Left lung (tissue), 10 donors: Measurements from ENCODE around the gene OR13C8. TPM values are rescaled to one million over a fixed set of nuclear protein-coding genes. Genes with fewer than 3 reads are reported as not detected.

Source experiments
- ATAC-seq: fragments of 200-7000 bp; cut with Tn5 transposase; one replicate; pipeline ENCODE4 v1.9.1; 2020; ENCODE audit warnings: moderate library complexity
- DNase-seq, 4 donors: peaks; one replicate each; pipeline ENCODE4 v3.0.0-alpha.2; 2013 to 2020
- H3K27ac ChIP-seq, 2 donors: fragments of 200-600 bp; sonication (generic) in 1 of 2; one replicate each; pipeline versions ENCODE4 v1.5.0 to v1.8.0; 2020 to 2021
- H3K27me3 ChIP-seq, 2 donors: fragments of 200-600 bp; sonication (generic) in 1 of 2; one replicate each; pipeline versions ENCODE4 v1.5.0 to v1.8.0; 2020 to 2021
- H3K36me3 ChIP-seq, 2 donors: fragments of 200-600 bp; sonication (generic) in 1 of 2; one replicate each; pipeline versions ENCODE4 v1.5.0 to v1.8.0; 2020 to 2021
- H3K4me1 ChIP-seq, 2 donors: fragments of 200-600 bp; one replicate each; pipeline ENCODE4 v1.8.0; 2021
- H3K4me3 ChIP-seq, 2 donors: fragments of 200-600 bp; sonication (generic) in 1 of 2; one replicate each; pipeline versions ENCODE4 v1.5.0 to v1.8.0; 2020 to 2021; ENCODE audit warnings: mild to moderate bottlenecking in 1 of 2
- H3K9me3 ChIP-seq, 2 donors: fragments of 200-600 bp; sonication (generic) in 1 of 2; one replicate each; pipeline versions ENCODE4 v1.5.0 to v1.8.0; 2020 to 2021
- CTCF ChIP-seq, 2 donors: fragments of 200-600 bp; sonication (generic) in 1 of 2; IDR thresholded peaks; one replicate each; pipeline versions ENCODE4 v1.5.0 to v1.8.0; 2021; ENCODE audit warnings: antibody characterized with exemption in 2 of 2
- intact Hi-C, 2 donors: fragments of 100-400 bp; cut with DNase I; formaldehyde crosslinking; loops; one replicate each; pipeline versions ENCODE4 v1.11.2 to v1.14.2; 2022
- polyA plus RNA-seq, 6 donors: library from polyadenylated mRNA; unstranded; fragments of 120-200 nt; gene quantifications; one replicate each; pipeline ENCODE4 v1.2.1, GENCODE V29; 2013; ENCODE audit not compliant: insufficient read length in 6 of 6
- total RNA-seq, 2 donors: library from RNA; stranded (reverse); fragmentation: NEBNext Ultra II Directional; extraction: Animal tissue kit (Norgen Biotek cat#: 25700); gene quantifications; one replicate each; pipeline ENCODE4 v1.2.1, GENCODE V29; 2021
- donor health status: DM: no; HTN: yes; CAD: no.
- donor health status: DM: no; HTN: no; CAD: no.

OR13C8 gene
- total and polyA plus RNA-seq, 8 donors, result not detected

- Histone ChIP-seq H3K27ac (no peak overlapping the region), H3K4me1 (no peaks in the 10 kb centered on the region), H3K36me3 (no peaks in the 10 kb centered on the region), H3K9me3 (peaks cover 0 to 26% of the 10 kb centered on the region in 2 donors), H3K4me3 (no peak overlapping the region), H3K27me3 (no peaks in the 10 kb centered on the region)
- intact Hi-C loops, result no loop called here
- ATAC-seq, result no peak
- no peak for TF ChIP-seq CTCF (IDR thresholded peaks at IDR 0.05)
- DNase-seq, result no peak
These were observed 3.6 kb downstream of the OR13C8 start for GRCh38 chr9:104572612-104573011.

- Histone ChIP-seq H3K27ac (no peak overlapping the region), H3K36me3 (no peaks in the 10 kb centered on the region), H3K9me3 (peaks cover 0 to 20% of the 10 kb centered on the region in 2 donors), H3K4me3 (no peak overlapping the region), H3K4me1 (no peaks in the 10 kb centered on the region), H3K27me3 (no peaks in the 10 kb centered on the region)
- DNase-seq, result no peak
- intact Hi-C loops, result no loop called here
- ATAC-seq, result no peak
- TF ChIP-seq CTCF (IDR thresholded peaks at IDR 0.05), result no peak
These were observed 6.5 kb downstream of the OR13C8 start for GRCh38 chr9:104575456-104575855.

GRCh38 chr9:104577263-104577662, 8.3 kb downstream of the OR13C8 start:
- Histone ChIP-seq H3K4me1 (no peaks in the 10 kb centered on the region), H3K4me3 (no peak overlapping the region), H3K27ac (no peak overlapping the region), H3K9me3 (peaks cover 0 to 13% of the 10 kb centered on the region in 2 donors), H3K27me3 (no peaks in the 10 kb centered on the region), H3K36me3 (no peaks in the 10 kb centered on the region)
- intact Hi-C loops, result no loop called here
- no peak for TF ChIP-seq CTCF (IDR thresholded peaks at IDR 0.05)
- no peak for DNase-seq
- no peak for ATAC-seq

- H3K4me3 ChIP-seq, result no peak overlapping the region
- intact Hi-C loops, result no loop called here
- no peaks in the 10 kb centered on the region for H3K4me1 ChIP-seq
- H3K9me3 ChIP-seq, result no peaks in the 10 kb centered on the region
- TF ChIP-seq CTCF (IDR thresholded peaks at IDR 0.05), result no peak
- no peaks in the 10 kb centered on the region for H3K36me3 ChIP-seq
- DNase-seq (no peak), ATAC-seq (no peak)
- no peaks in the 10 kb centered on the region for H3K27me3 ChIP-seq
- H3K27ac ChIP-seq, result no peak overlapping the region
These were observed 11.6 kb downstream of the OR13C8 start for GRCh38 chr9:104580562-104580961.

GRCh38 chr9:104586496-104587180, 17.7 kb downstream of the OR13C8 start:
- DNase-seq, result peak in 2 of 4 donors; percentile 13 to 37
- H3K4me3 ChIP-seq, result no peak overlapping the region
- no peaks in the 10 kb centered on the region for H3K27me3 ChIP-seq
- no peak for TF ChIP-seq CTCF (IDR thresholded peaks at IDR 0.05)
- no peak overlapping the region for H3K27ac ChIP-seq
- no peaks in the 10 kb centered on the region for H3K4me1 ChIP-seq
- no peak for ATAC-seq
- H3K36me3 ChIP-seq, result no peaks in the 10 kb centered on the region
- intact Hi-C loops, result no loop called here
- no peaks in the 10 kb centered on the region for H3K9me3 ChIP-seq
